ENCODE data around the gene FBXO11. TPM values are rescaled to one million over a fixed set of nuclear protein-coding genes. Genes with fewer than 3 reads are reported as not detected.

Gene FBXO11
- total and polyA plus RNA-seq, 2 of the 4 experiments (the other 2 are of a cell fraction) = 27.1 to 29.6 TPM

- DNase-seq (no peak), ATAC-seq (ENCODE audit: low read depth) (no peak)
- H2AFZ ChIP-seq (replicated peaks; ENCODE audit: low read length, poor library complexity) = no peak overlapping the region
- CTCF ChIA-PET = no interaction called here
- TF ChIP-seq SMC3 (IDR thresholded peaks at IDR 0.05; ENCODE audit: low read depth, low read length) = no peak
- no peak for TF ChIP-seq NFE2L2 (IDR thresholded peaks at IDR 0.05; ENCODE audit: low read depth, low read length)
- no peak for TF ChIP-seq RAD21 (IDR thresholded peaks at IDR 0.05; ENCODE audit: low read length)
- no peak for TF ChIP-seq USF2 (IDR thresholded peaks at IDR 0.05; ENCODE audit: low read depth, low read length)
- no peak for TF ChIP-seq ELK1 (IDR thresholded peaks at IDR 0.05; ENCODE audit: borderline replicate concordance, low read depth, low read length)
- no peak for TF ChIP-seq RFX5 (IDR thresholded peaks at IDR 0.05; ENCODE audit: low read depth, low read length)
- no peaks in the 10 kb centered on the region for H3K27me3 ChIP-seq (ENCODE audit: control insufficient read depth, insufficient read depth, low read length)
- no peak overlapping the region for H4K91ac ChIP-seq (ENCODE audit: insufficient read depth, low read depth, low read length)
- H3K18ac ChIP-seq (ENCODE audit: low read depth, low read length) = no peak overlapping the region
- H4K5ac ChIP-seq (ENCODE audit: low read depth, low read length) = no peak overlapping the region
- BruUV-seq (replicated peaks) = no TSS peak
- in situ Hi-C loops (cut with MboI; ENCODE audit: low sequenced_read_pairs) = loop anchor here (10.0 kb wide), 1 partner anchor 428 kb away; no protein-coding TSS in a partner anchor
- H2BK20ac ChIP-seq (ENCODE audit: low read depth, low read length) = no peak overlapping the region
- H2AK9ac ChIP-seq (replicated peaks; ENCODE audit: low read depth, low read length, poor library complexity) = no peak overlapping the region
- no peak overlapping the region for H2BK5ac ChIP-seq (ENCODE audit: low read depth, low read length, poor library complexity, severe bottlenecking)
- intact Hi-C loops (cut with micrococcal nuclease) = no loop called here
- peaks cover 5% of the 10 kb centered on the region for H3K4me1 ChIP-seq (ENCODE audit: control insufficient read depth, insufficient read depth, low read length)
- peaks cover 8 to 33% of the 10 kb centered on the region in 2 experiments for H3K79me1 ChIP-seq (ENCODE audit: low read depth in 1 of 2, low read length in 2 of 2)
- no peaks in the 10 kb centered on the region for H3K9me1 ChIP-seq (ENCODE audit: insufficient read depth, low read length)
- WGBS, 2 experiments (ENCODE audit: extremely low coverage in 2 of 2, insufficient read length in 1 of 2) = 100% methylated on average over 1 of the region's 5 CpGs; no CpG with 5 or more reads in 1 of the 2 experiments
- no peak overlapping the region for H3K9ac ChIP-seq (ENCODE audit: low read depth, low read length)
- H3K27ac ChIP-seq (ENCODE audit: insufficient read depth, low read length) = no peak overlapping the region
- H3K4ac ChIP-seq (ENCODE audit: low read depth, low read length) = no peak overlapping the region
- H3K23ac ChIP-seq (ENCODE audit: low read depth, low read length) = no peak overlapping the region
- no peak overlapping the region for H3K56ac ChIP-seq (ENCODE audit: extremely low read depth, insufficient read depth, low read length)
- POLR2A ChIA-PET (ENCODE audit: unreplicated experiment) = no interaction called here
- H4K8ac ChIP-seq (ENCODE audit: low read depth in 2 of 2, low read length in 2 of 2) = no peak overlapping the region
- H3K36me3 ChIP-seq (ENCODE audit: control insufficient read depth, insufficient read depth, low read length) = no peaks in the 10 kb centered on the region; the same call in 1 of the 2 replicates
- H2BK120ac ChIP-seq (ENCODE audit: low read depth, low read length) = no peak overlapping the region
- peaks cover 79% of the 10 kb centered on the region for H4K20me1 ChIP-seq (ENCODE audit: insufficient read depth, low read length)
- H2BK15ac ChIP-seq (ENCODE audit: low read depth, low read length) = no peak overlapping the region
- H3K4me3 ChIP-seq (ENCODE audit: insufficient read depth, low read depth, low read length) = no peak overlapping the region
- no peak overlapping the region for H3K14ac ChIP-seq (replicated peaks; ENCODE audit: low read depth, low read length)
- no peak overlapping the region for H3K4me2 ChIP-seq (ENCODE audit: low read depth, low read length)
- dilution Hi-C loops (cut with HindIII; ENCODE audit: low sequenced_read_pairs, unreplicated experiment) = no loop called here
- no peak overlapping the region for H2AK5ac ChIP-seq (ENCODE audit: low read depth, low read length)
- H3K9me3 ChIP-seq (ENCODE audit: control insufficient read depth, insufficient read depth, low read length) = no peaks in the 10 kb centered on the region
Measured at GRCh38 chr2:47896450-47896968, 9.8 kb downstream of the FBXO11 start.
